Liver (tissue), 3 donors: ENCODE results near the gene IGDCC3.

Experiments used
- RAD21 ChIP-seq, 2 donors: IDR thresholded peaks; 2 replicates each; pipeline ENCODE4 v1.6.1; 2016; ENCODE audit warnings: antibody characterized with exemption in 2 of 2, mild to moderate bottlenecking in 2 of 2
- TF ChIP-seq, protein P1 (sequence below): fragments of 150-350 bp; IDR thresholded peaks from 2 replicates; pipeline ENCODE4 v1.5.1; 2017; ENCODE audit warnings: improper control_type of control experiment, low read depth, low read length; ENCODE audit not compliant: missing input control
- donor health status: healthy.
- donor health status: healthy.

DNA sequence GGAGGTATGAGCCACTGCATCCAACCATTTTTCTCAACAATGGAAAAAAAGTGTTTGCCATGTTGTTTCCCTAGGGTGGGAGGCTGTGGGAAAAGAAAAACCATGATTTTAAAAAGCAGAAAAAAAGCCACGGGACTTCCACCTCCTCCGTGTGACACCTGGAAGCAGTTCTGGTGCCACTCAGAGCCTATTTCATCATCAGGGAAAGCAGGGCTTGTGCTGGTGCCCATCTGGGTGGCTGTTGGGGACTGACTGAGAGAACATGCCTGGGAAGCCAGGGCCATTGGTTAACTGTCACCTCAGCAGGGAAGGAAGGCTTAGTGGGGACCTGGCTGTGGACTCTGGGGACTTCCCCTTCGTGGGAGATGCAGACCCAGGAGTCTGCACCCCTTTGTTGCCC is 66.0 kb downstream of the IGDCC3 start:
- TF ChIP-seq, protein P1, sequence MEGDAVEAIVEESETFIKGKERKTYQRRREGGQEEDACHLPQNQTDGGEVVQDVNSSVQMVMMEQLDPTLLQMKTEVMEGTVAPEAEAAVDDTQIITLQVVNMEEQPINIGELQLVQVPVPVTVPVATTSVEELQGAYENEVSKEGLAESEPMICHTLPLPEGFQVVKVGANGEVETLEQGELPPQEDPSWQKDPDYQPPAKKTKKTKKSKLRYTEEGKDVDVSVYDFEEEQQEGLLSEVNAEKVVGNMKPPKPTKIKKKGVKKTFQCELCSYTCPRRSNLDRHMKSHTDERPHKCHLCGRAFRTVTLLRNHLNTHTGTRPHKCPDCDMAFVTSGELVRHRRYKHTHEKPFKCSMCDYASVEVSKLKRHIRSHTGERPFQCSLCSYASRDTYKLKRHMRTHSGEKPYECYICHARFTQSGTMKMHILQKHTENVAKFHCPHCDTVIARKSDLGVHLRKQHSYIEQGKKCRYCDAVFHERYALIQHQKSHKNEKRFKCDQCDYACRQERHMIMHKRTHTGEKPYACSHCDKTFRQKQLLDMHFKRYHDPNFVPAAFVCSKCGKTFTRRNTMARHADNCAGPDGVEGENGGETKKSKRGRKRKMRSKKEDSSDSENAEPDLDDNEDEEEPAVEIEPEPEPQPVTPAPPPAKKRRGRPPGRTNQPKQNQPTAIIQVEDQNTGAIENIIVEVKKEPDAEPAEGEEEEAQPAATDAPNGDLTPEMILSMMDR, result no peak
- TF ChIP-seq RAD21 (IDR thresholded peaks at IDR 0.05), result no peak
